CD4-positive, alpha-beta T cell treated with Interleukin-17A for 4 hours (primary cell): ENCODE data around the gene TCF3.

Experiments used
- DNase-seq: peaks from one replicate; pipeline ENCODE4 v3.0.0-alpha.2; 2020; ENCODE audit warnings: mixed read lengths

The TCF3 gene

GRCh38 chr19:1629256-1629808 is 23.1 kb downstream of the TCF3 start:
- no peak for DNase-seq

GRCh38 chr19:1627194-1627593 is 25.2 kb downstream of the TCF3 start:
- DNase-seq: no peak

GRCh38 chr19:1626417-1627010 is 25.9 kb downstream of the TCF3 start:
- DNase-seq: no peak

GRCh38 chr19:1624458-1624857 is 28.0 kb downstream of the TCF3 start:
- DNase-seq: peak; percentile 61

GRCh38 chr19:1622541-1622940 is 29.9 kb downstream of the TCF3 start:
- DNase-seq: no peak

GRCh38 chr19:1622007-1622406 is 30.4 kb downstream of the TCF3 start:
- DNase-seq: no peak

GRCh38 chr19:1621574-1621973 is 30.8 kb downstream of the TCF3 start:
- DNase-seq: no peak

GRCh38 chr19:1621021-1621420 is 31.4 kb downstream of the TCF3 start:
- DNase-seq: no peak

GRCh38 chr19:1620502-1620901 is 31.9 kb downstream of the TCF3 start:
- DNase-seq: no peak

- no peak for DNase-seq
Measured at GRCh38 chr19:1619703-1620102, 32.7 kb downstream of the TCF3 start.

- DNase-seq: no peak
Measured at GRCh38 chr19:1619094-1619439, 33.3 kb downstream of the TCF3 start.

GRCh38 chr19:1618157-1619093 is 34.0 kb downstream of the TCF3 start:
- DNase-seq: peak; percentile 43

GRCh38 chr19:1616875-1617274 is 35.5 kb downstream of the TCF3 start:
- no peak for DNase-seq

- no peak for DNase-seq
Measured at GRCh38 chr19:1616396-1616795, 36.0 kb downstream of the TCF3 start.

GRCh38 chr19:1615156-1615765 is 37.2 kb downstream of the TCF3 start:
- no peak for DNase-seq

- DNase-seq: no peak
Measured at GRCh38 chr19:1613808-1614570, 38.4 kb downstream of the TCF3 start.

- DNase-seq: no peak
Measured at GRCh38 chr19:1613146-1613545, 39.3 kb downstream of the TCF3 start.

GRCh38 chr19:1612114-1613086 is 40.0 kb downstream of the TCF3 start:
- DNase-seq: no peak

- no peak for DNase-seq
Measured at GRCh38 chr19:1611353-1611752, 41.1 kb downstream of the TCF3 start.

- peak; percentile 18 for DNase-seq
Measured at GRCh38 chr19:1610579-1610978, 41.8 kb downstream of the TCF3 start.

- DNase-seq: no peak
Measured at GRCh38 chr19:1609680-1610474, 42.5 kb downstream of the TCF3 start.
